ENCODE results near the gene ZFPM1.
A peak's percentile ranks its signal among the peaks of the same experiment; 100 is the strongest.
"Not testable (repeated sequence)": the region's sequence is repeated elsewhere in the genome, so short reads cannot be mapped to it uniquely, and the experiment has no call there.

The ZFPM1 gene

DNA sequence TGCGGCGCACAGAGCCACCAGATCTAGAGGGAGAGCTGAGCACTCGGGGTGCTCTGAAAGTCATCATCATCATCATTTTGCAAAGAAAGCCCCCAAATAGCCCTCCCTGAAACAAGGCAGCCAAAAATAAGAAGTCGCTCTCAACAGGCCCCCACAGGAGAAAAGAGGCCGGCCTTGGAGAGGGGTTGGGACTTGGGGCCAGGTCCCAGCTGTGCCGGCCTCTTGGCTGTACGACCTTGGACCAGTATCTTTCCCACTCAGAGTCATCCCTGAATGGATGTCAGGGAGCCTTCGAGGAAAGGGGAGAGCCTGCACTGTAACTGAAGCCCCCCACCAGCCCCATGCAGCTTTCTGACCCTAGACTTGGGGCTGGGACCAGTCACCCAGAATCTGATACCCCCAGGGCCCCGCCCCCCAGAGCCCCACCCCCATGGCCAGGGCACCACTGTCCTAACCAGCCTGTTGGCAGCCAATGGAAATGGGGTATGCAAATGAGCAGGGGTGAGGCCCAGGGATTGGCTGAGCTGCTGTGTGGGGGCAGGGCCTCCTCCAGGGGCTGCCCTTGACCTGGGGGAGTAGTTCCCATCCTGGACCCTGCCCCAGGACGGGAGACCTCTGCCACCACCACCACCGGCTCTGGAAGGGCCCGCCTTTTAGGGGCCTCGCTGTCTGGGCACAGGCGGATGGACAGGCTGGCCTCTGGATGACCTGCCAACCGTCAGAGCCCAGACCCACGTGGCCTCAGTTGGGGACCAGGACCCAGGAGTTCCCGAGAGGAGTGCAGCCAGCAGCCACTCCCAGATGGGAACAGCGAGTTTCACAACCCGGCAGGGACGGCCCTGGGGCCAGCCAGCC, 15.4 kb downstream of the ZFPM1 start:
- DNase-seq, result no peak

DNA sequence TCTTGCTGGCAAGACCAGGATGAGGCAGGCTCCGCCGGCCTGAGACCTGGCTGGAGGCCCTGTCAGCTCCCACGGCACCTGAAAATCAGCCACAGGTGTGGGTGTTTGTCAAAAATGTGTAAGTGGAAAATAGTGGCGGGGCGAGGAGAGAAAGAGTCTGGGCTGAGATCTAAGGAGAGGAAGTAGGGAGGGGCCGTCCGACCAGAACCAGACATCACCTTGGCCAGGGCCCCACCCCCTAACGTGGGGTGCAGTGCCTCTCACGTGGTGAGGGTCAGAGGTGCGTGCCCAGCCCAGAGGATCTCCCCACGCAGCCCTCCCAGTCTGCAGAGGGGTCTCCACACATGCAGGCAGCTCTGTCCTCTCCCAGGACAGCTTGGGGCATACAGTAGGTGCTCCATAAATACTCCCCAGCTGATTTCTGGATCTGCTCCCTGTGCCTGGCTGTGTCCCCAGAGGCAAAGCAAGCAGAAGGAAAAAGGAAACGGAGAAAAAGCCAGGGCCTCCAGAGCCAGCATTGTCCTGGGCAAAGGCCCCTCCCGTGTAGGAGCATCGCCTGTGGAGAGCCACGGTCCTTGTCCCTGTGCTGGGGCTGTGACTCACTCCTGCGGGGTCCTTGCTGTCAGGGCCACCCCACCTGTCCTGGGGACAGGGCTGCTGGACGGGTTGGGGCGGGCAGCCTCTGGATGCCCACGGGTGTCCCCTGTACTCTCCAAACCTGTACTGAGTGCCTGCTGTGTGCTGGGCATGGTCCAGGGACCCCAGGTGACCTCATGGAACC, 16.7 kb downstream of the ZFPM1 start:
- peak; percentile 43 for DNase-seq

DNA sequence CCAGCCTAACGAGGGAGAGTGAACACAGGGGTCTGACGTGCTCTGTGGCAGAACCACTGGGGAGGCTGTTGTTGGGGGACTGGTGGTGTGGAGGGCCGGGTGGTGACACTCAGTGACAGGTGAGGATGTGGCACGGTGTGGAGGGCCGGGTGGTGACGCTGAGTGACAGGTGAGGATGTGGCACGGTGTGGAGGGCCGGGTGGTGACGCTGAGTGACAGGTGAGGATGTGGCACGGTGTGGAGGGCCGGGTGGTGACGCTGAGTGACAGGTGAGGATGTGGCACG, 17.3 kb downstream of the ZFPM1 start:
- not testable (repeated sequence) for DNase-seq

DNA sequence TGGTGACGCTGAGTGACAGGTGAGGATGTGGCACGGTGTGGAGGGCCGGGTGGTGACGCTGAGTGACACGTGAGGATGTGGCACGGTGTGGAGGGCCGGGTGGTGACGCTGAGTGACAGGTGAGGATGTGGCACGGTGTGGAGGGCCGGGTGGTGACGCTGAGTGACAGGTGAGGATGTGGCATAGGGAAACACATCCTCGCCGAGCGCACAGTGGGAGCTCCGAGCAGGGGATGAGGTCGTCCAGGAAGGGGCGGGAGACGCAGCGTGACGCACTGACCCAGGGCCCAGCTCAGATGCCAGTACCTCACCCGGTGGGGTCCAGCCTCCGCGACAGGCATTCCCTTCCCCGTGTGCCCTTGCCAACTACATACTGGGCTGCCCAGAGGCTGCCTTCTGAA, 17.6 kb downstream of the ZFPM1 start:
- DNase-seq, result not testable (repeated sequence)

DNA sequence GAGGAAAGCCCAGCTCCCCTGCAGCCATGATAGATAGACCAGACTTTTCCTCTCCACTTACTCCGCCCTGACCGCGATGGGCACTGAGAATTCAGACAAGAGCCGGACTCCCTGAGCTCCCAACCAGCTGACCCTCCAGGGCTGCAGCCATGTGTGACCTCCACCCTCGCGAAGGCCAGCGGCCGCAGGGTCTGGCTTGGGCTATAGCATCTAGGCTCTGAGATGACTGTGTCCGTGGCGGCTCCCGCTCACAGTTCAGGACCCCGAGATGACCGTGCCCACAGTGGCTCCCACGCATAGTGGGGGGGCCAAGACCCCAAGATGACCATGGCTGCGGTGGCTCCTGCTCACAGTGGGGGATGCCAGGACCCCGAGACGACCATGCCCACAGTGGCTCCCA, 18.0 kb downstream of the ZFPM1 start:
- DNase-seq, result no peak

DNA sequence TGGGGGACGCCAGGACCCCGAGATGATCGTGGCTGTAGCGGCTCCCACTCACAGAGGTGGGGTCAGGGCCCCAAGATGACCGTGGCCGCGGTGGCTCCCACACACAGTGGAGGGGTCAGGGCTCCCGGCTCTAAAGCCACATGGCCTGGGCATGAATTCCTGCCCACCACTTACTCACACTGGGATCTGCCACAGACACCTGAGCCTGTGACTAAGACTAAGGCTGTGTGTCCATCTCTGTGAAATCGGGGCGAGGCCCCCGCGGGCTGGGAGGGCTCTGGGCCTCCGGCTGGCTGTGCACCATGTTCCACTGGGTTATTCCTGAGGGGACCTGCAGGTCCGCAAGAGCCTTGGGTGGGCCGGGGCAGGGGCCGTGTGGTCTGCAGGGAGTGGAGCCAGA, 18.5 kb downstream of the ZFPM1 start:
- DNase-seq, result no peak

DNA sequence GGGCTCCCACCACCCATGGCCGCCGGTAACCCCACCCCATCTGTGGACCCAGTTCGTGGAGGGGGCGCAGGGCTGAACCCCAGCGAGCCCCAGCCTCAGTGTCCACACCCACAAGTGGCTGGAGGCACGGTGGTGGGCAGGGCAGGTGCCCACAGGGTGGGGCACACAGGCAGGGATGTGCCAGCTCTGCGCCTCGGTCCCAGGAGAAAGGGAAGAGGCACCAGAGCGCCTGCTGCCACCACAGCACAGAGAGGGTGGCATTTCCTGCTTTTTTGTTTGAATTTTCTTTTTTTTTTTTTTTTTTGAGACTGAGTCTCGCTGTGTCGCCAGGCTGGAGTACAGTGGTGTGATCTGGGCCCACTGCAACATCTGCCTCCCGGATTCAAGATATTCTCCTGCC, 19.0 kb downstream of the ZFPM1 start:
- no peak for DNase-seq

DNA sequence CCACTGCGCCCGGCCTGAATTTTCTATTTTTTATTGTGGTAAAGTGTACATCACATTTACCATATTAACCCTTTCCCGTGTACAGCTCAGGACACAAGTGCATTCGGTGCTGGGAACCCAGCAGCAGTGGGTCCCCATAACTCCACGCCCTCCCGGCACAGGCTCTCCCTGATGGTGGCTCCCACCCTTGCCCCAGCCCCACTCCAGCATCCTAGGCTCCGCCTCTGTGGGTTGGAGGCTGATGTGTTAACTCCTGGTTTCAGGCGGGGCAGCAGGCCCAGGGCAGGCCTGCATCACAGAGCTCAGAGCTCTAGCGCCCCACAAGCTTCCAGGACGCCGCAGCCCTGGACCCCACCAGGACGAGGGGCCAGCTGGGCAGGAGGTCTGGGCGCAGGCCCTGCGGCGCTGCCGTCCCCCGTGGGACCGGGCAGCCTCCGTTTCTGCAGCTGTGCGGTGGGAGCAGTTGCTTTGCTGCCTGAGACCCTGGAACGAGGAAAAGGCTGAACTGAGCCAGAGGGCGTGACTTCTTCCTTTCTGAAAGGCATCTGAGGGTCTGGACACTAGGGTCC, 19.6 kb downstream of the ZFPM1 start:
- DNase-seq, result no peak

DNA sequence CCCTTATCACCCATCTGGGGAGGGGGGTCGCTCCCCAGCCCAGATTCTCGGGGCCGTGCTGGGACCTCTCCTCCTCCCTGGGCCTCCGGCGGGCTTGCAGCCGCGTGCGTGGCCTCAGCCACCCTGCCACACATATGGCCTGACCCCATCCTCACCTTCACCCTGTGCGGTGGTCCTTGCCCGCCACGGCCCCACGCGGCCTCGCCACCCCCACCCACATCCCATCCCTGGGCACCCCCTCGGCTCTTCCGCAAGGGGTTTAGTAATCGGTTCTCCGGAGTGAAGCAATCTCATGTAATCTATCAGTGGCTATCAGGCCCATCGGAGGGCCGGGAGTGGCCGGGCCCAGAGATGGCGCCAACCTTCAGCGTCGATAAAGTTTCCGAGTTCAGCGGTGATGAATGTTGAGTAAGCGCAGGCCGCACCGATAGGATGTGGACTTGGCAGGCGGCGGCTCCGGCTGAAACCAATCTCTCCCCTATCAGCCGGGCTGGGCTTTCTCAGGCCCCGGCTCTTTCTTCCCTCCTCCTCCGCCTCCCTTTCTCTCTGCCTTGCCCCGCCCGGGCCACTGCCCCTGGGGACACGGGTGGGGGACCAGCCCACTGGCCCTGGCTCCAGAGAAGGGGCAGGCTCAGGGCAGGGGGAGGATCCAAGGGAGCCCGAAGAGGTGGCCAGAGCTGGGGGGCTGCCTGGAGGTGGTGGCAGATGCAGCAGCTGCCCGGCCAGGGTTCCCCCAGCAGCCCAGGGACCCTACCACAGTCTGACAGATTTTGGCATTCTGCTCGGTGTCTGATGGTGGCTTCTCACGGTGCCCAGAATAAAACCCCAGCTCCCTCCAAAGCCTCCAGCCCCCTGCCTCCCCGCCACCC, 20.8 kb downstream of the ZFPM1 start:
- no peak for DNase-seq

DNA sequence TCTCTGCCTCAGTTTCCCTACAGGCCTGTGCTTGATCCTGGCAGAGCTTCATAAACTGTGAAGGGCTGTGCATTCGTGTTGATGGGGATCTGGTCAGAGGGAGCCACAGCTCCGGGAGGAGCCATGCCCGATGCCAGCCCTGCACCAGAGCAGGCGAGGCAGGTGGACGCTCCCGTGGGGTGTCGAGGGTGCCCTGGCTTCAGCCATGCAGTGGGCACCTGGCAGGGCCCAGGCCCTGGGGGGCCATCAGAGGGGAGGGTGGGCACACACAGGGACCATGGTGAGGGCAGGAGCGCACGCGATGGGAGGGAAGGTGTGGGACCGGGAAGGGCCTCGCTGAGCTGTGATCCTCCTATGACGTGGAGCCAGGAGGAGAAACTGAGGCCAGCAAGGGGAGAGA, 22.0 kb downstream of the ZFPM1 start:
- no peak for DNase-seq

DNA sequence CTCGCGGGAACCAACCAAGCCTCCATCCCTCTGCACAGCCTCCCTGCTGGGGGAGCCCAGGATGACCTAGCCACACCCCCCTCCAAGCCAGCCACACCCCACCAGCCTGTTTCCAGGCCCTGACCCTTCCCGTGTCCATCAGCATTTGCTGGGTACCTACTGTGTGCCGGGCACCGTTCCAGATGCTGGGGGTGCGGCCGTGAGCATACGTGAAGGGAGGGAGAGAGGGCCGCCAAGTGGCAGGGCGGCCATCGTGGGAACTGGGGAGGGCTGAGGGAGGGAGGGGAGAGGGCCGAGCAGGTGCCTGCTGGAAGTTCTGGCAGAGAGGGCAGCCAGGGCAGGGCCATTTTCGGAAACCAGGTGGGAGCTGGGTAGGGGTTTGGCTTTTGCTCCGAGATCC, 23.1 kb downstream of the ZFPM1 start:
- DNase-seq, result no peak

DNA sequence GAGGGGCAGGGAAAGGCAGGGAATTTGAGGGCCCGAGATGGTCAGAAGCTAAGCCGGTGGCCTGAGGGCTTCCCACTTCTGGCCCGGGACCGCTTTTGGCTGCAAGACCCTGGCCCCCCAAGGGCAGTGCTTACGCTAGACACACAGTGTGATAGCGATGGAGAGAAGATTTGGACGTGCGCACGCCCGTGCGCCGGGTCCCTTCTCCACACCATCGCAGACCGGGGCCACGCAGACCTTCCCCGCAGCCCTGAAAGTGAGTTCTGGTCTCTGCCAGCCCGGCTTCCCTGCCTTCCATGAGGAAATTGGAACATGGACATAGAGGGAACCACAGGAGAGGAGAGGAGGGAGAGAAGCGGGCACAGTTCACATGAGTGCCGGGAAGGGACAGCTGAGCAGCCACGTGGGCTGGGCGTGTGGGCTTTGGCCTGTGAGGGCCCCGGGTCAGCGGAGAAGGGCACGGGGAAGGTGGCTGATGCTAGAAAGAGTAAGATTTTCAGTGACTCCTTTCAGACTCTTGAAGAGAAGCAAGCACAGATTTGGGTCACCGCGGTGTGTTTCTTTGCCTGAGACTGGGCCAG, 23.8 kb downstream of the ZFPM1 start:
- DNase-seq, result no peak

DNA sequence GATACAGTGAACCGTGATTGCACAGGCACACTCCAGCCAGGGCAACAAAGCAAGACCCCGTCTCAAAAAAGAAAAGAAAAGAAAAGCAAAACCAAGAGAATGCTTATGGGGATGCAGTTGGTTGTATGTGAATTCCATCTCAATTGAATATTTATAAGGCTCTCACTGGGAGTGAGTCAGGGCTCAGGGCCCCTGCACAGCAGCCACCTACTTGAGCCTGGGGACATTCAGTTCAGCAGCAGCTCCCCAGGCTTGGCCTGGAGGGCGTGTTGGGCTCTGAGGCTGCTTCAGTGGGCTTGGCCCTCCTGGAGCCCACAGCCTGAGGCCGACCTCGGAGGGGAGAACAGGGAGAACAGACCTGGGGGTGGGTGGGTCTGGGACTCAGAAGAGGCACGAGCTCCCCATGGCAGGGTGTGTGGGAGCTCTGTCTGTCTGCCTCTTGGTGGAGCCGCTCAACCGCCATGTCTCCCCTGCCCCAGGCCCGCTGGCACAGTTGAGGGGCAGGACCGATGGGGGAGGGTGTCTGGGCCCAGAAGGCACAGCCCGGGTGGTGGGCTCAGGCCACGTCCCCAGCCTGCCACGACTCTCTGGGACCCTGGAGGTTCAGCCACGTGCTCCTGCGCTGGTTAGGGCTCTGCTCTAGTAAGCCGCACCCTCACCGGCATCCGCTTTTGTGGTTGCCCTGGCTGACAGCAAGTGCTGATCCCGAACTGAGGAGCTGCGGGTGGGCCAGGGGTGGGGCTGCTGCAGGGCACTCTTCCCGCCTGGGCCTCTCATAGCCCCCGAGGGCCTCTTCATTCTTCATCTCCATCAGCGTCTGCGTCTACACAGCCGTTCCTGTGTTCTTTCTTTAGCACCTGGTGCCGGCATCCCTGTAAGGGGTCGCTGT, 24.8 kb downstream of the ZFPM1 start:
- no peak for DNase-seq

DNA sequence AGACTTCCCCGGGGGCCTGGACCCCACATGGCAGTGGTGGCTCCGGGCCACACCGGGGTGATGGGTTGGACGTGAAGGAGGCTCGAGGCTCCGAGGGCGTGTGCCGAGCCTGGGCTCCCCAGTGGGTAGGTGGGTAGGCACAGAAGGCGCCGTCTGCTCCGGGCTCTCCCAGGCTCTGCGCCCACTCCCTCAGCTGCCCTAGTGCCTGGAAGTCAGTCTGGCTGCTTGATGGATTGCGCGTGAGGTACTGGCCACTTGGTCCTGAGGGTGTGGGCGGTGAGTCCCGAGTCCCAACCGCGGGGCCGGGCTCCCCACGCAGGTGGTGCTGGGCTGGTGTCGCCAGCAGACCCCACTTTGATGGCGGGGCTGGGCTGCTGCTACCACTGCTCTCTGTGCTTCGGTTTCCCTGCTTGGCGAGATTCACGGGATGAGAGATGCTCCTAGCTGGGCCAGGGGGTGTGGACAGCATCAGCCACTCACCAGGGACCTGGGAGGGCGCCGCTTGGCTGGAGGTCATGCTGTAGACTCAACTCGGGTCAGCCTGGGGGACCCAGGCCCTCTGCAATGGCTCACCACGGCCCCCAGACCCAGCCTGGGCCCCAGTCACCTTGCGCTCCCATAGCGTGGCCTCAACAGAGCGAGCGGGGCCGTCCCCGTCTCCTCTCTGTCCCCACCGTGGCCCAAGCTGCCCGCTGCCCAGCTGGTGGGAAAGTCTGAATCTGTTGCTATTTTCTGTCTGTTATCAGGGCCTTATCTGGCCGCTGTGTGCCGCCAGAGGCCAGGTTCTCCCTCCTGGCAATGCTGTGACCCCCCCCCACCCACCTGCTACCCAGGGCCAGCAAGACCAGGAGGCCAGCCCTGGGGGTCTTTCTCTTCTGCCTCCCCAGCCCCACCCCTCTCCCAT, 26.1 kb downstream of the ZFPM1 start:
- DNase-seq, result no peak

DNA sequence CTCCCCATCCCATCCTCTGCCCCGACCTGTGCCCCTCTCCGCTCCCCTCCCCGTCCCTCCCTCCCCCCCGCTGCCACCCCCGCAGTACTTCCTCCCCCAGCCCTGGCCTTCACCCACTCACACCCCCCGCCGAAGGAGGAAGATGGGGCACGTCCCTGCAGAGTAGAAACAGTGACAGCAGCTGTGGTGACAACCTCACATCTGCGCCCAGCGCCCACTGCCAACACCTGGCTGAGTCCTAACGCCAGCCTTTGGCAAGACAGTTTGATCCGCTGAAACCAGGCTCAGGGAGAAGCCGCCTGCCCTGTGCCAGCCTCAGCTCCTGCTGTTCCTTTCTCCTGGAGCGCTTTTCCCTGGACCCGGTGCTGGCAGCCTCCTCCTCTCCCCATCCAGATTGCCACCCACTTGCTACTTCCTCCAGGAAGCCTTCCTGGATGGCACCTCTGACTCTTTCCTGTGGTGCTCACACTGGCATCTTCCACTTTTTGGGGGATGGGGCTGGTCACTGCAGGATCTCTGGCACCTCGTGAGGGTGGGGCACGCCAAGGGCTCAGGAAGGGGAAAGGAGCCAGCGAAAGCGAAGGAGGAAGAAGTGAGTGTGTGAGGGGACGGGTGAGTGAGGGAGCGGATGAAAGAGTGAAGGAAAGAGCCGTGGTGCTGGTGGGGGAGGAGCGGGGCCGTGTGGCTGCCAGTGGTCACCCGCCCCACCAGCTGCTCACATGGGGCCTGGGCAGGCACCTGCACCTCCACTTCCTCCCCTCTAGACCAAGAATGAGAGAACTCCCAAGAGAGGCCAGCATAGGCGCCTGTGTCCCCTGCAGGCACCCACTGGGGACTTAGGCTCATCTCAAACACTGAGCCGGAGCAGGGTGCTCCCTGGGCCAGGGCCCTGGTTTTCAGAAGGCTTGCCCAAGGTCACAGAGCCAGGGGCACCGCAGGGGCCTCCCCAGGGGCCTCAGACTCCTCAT, 27.0 kb downstream of the ZFPM1 start:
- peak; percentile 41 for DNase-seq

DNA sequence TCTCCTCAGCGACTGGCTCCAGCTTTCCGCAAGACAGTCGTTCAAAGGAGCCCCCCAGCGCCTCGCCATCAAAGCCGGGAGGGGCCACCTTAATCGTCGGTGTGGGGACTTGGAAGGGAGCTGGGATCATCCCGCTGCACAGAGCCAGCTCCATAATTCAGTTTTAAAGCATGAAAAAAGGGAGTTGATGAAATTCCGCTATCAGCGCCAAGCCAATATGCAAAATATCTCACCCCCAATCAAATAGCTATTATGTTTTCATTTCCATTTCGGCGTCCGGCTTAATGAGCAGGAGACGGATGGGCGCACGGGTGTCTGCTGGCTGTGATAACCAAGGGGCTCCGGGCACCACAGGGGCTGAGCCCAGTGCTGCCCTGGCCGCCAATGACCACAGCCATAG, 27.7 kb downstream of the ZFPM1 start:
- DNase-seq, result no peak

DNA sequence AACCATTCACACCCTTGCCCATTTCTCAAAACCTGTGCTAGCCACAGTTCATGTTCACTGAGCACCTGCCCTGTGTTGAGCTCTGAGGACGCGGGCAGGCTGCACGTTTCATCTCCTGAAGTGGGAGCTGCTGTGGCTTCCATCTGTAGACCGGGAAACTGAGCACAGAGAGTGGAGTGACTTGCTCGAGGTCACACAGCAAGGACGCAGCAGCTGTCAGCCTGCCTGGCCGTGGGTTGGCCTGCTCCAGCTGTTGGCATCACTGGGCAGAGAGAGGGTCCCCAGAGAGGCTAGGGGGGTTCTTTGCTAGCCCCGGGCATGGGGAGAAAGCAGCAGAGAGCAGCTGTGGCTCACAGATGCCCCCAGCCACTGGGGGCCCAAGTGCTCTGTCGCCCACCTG, 28.8 kb downstream of the ZFPM1 start:
- DNase-seq, result no peak

DNA sequence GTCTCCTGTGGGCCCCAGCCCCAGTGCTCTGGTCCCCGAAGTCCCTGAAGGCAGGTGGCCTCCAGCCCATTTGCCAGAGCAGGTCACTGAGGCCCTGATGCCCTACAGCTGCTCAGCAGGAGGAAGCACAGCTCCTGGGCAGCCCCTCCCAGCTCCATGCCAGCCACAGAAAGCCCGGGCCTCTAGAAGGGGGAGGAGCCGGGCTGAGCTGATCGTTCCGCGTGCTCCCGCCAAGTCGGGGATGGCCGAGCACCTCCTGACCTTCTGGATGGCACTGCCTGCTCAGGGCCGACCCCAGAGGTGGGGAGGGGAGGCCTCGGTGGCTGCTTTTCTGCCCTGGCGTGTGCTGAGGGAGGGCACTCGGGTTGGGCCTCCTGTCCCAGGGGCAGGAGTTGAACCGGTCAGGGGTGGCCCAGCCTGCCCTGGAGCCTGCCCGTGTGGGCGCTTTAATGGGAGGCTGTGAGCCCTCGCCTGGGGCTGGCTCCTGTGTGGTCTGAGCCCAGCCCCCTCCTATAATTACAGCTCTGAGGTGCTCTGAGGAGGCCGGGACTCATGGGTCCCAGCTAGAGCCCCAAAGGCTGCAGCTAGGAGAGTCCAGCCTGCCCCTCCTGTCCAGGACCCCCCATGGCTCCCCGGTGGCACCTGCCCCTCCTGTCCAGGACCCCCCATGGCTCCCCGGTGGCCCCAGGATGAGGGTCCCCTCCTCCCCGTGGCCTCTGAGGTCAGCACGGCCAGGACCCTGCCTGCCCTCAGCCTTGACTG, 29.7 kb downstream of the ZFPM1 start:
- DNase-seq, result no peak

DNA sequence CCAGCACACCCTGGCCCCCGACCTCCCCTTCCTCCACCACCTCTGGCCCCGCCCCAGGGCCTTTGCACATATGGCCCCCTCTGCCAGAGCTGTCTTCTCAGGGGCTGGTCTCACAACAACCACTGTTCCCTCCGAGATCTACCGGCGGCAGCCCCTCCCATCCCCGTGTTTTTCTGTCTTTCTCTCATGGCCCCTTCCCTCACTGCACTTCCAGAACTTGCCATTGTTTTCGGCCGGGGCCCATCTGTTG, 30.2 kb downstream of the ZFPM1 start:
- DNase-seq, result no peak

Measured in activated T-cell treated with anti-CD3 and anti-CD28 coated beads for 4 hours (primary cell).